GM21528 (cell line): Measurements from ENCODE around the gene DSG3.

ENCODE experiments used
- ATAC-seq: cut with Tn5 transposase; IDR thresholded peaks from one replicate; pipeline ENCODE4 v1.9.1; 2021; ENCODE audit warnings: mild to moderate bottlenecking, moderate library complexity; ENCODE audit not compliant: unreplicated experiment, low FRiP score

DSG3 gene

DNA sequence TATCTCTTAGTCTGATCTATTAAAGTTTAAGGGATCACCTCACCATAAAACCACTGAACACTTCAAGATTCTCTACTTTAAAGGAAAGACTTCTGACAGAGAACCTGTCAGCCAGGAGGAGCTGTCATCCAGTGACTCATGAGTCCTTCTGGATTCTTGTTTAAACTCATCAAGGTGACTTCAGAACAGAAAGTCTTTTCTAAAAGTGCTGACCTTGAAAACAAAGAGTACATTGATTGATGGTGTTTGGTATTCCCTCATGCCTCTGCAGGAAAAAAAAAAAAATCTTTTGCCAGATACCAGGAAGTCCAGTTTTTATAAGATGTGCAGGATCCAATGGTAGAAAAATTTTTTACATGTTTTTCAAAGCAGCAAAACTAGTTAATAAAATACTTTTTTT, 62.8 kb downstream of the DSG3 start:
- no peak for ATAC-seq

DNA sequence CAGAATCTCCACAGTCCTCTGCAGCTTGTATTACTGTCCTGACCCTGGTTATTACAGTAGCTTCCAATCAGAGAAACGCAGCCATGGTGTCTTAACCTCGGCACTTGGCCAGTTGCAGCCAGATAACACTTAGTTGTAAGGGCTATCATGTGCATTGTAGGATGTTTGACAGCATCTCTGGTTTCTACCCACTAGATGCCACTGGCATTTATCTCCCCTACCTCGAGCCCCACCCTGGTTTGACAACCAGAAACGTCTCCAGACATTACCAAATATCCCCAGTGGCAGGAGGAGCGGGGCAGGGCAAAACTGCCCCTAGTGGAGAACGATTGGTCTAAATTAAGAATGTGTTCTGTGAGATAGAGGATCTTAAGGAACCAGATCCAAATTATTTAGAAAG, 63.6 kb downstream of the DSG3 start:
- ATAC-seq = no peak

DNA sequence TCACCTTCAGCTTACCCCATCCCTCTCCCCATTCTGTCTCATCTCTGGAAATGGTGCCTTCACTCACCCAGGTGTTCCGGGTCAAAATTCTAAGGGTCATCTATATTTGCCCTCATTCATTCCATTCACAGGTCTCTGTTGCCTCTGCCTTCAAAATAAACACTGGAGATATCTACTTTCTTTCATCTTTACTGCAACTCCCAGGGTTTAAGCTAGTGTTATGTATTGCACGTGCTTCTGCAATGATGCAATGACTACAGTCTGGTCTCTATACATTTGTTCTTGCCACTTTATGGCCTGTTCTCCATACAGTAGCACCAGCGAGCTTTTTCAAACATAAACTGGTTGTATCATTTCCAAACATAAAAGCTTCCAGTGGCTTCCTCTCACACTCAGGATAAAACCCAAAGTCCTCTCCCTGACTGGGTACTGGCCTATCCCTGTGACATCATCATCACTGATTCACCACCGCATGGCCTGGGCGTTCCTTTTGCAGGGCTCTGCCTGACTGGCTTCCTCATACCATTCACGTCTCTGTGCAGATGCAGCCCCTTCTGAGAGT, 64.7 kb downstream of the DSG3 start:
- no peak for ATAC-seq

DNA sequence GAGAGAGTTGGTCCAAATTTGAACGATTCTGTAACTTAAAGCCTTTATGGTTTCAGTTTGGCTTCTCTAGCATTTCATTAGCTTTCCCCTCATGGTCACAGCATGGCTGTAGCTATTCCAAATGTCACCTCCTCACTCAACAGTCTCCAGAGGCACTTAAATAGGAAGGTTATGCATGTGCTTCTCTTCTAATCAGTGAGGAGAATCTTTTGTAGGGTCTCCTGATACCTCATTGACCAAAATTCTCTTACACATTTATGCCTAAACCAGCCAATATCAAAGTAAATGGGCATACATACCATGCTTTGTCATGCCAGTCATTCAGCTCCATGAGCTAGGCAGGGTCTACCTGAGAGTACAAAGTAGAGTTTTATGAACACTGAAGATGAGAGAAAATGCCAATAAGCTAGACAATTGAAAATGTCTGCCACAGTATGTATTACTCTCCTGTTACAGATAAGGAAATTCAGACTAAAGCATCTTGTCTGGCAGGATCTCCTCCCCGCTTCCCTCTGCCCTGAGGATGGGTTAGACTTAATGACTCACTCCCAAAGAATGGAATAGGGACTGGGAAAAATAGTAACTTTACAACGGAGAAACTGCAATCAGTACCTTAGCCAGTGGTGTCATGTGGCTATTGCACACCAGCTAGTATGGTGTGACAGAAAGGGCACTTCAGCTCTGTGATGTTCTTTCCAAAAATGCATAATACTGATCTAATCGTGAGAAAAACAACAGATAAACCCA, 65.8 kb downstream of the DSG3 start:
- ATAC-seq = no peak

DNA sequence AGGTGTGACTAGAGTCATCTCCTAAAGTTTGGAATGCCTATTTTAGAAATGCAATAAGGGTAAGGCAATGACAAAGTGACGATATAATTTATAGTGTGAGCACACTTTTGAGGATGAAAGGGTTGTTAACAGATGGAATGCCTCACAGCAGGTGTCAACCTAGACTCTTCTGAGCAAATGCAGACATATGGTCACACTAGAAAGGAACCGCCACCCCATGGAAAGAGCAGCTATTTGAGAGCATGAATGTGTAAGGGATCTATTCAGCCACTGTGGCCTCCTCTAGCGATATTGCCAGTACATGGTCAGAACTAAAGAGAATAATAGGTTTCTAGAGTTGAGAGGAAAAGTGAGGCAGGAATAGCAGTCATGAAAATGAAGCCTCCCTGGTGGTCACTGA, 68.9 kb downstream of the DSG3 start:
- ATAC-seq = no peak

DNA sequence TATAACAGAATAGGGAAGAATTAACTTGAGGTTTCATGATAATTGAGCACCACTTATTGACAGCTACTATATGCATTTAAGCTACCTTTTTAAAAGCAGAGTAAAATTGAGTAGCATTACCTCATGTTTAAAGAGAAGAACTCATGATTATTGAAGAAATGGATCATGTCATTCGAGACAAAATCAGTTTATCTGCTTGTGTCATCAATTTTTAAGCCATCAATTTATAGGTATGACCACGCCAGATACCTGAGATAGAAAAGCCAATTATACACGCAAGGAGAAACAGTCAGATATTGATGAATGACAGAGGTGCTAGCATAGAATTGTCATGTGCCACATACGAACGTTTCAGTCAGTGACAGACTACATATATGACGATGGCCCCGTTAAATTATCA, 78.8 kb downstream of the DSG3 start:
- ATAC-seq = no peak
